ENCODE measurements around the gene MBNL1.

MBNL1 gene

DNA sequence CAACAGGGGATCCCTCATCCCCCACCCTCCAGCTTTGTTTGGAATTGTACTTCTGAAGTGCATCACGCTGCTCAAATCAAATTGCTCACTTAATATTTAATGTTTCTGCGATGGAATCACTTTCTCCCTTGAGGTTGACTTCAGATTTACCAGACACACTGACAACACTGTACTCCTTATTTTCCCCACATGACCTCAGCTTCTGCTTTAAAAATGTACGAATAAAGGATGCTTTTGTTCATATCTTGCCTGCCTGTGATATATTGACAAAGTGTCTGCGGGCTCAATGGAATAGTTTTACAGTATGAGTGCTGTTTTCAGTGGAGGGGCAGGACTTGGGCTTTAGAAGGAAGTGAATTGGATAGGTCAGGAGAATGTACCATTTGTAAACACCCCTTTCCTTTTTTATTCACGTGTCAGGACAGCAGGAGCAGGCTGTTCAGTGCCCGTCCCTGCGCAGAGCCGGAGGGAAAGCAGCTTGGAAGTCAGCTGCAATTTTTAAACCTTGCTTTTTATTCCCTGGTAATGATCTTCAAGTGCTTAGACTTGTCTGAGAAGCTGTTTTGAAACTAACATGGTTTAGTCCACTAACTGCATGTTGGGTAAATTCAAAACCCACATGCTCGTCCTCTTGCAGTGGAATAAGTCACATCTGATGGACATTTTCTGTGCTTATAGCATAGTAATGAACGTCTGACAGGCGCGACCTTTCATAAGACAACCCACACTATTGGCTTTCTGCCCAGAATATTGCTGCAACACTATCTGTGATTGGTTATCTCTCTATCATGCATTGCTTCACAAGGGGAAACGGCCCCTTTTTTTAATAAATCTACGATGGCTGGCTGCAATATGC, 29.9 kb downstream of the MBNL1 start:
- DNase-seq (ENCODE audit: low read depth), result peak; percentile 22

DNA sequence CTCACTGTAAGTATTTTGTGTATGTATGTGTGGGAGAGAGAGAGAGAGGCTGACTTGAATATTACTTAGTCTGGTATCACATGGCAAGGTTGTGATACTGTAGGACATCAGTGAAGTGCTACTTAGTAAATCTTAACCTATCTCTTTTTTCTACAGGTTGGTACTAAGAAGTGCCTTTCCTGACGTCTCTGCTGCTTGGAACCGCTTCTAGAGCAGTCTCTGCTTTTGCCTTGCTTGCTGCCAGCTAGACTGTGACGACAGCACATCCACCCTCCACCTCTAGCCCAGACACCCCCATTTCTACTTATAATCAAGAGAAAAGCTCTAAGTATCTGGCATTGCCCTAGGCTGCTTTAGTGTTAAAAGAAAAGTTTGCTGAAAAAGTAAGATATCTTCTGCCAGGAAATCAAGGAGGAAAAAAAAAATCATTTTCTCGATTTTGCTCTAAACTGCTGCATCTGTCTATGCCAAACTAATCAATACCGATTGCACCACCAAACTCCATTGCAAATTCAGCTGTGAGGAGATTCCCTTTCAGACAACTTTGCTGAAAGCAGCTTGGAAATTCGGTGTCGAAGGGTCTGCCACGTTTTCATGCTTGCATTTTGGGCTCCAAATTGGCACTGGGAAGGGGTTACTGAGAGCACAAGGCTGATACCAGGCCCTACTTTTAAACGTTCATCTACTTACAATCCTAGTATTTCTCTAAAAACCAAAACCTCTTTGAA, 30.7 kb downstream of the MBNL1 start:
- no peak for DNase-seq (ENCODE audit: low read depth)

DNA sequence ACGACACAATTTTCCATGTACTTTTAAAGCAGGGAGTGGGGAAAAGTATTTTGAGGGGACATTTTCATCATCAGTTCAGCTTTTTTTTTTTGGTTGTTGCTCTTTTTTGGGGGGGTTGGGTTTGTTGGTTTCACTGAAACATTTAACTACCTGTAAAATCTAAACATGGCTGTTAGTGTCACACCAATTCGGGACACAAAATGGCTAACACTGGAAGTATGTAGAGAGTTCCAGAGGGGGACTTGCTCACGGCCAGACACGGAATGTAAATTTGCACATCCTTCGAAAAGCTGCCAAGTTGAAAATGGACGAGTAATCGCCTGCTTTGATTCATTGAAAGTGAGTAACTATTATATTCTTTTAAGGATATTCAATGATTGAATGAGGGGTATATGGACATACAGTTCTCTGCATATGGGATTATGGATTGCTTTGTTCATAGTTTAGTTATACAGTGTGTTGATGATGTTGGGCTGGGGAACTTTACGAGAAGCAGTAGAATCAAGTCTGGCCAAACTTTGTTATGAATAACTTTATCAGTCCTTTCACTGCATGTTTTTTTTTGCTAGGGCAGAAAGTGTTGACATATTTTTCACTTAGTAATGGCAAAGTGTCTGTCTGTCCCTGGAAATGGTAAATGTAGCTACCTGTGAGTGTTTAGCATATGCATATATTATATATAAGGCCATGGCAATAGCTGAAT, 31.5 kb downstream of the MBNL1 start:
- no peak for DNase-seq (ENCODE audit: low read depth)

DNA sequence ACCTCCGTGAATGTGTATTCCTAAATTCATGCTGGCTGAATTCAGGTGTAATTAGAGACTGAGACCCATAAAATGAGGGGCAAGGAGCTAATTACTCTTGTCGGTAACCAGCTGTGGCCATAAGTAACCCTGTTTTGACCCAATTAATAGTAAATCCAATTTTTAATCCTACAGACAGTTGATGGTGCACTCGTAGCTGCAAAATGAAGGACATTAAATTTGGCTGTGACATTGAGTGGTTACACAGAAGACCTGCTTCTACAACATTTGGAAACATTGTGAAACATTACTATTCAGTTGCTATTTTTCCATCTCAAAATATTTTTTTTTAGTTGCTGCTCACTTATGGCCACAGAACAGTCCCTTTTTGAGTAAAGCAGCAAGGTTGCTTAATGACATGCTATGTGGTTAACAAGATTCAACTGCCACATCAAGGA, 33.0 kb downstream of the MBNL1 start:
- DNase-seq (ENCODE audit: low read depth), result no peak

DNA sequence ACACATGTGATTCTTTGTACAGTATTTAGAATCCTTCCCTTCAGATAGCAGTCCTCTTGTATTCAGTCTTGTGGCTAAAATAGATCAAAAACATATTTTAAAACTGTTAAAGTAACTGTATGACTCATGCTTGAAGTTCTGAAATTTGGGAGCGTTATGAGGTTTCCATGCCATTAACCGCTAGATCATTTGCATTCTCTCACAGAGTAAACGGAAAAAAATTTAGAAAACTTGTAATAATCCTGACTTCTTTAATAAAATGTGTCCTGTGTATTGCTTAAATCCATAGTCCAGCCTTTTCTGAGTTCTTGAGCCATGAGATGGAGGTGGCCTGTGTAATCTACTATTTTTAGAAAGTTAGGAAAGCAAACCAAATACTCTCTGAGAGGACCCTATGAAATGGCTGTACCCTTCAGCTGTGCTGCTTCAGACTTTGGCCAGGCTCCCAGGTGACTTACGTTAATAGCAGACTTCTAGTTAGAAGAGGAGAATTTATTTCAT, 33.8 kb downstream of the MBNL1 start:
- no peak for DNase-seq (ENCODE audit: low read depth)

DNA sequence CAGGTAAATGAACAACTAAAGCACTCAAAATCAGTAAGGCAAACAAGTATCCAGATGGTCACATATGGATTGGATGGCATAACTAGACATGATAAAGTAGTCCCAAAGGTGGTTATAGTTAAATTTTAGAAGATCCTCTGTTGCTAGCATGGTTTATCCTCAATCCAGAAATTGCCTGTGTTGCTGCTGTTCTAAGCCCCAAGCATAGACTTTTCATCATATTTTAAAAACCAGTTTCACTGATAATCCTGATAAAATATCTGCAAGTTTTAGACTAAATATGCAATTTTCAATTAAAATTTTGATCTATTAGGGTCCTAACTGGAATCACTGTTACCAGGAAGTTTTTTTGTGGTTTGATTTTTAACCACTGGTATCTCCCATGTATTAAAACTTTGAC, 35.4 kb downstream of the MBNL1 start:
- no peak for DNase-seq (ENCODE audit: low read depth)

DNA sequence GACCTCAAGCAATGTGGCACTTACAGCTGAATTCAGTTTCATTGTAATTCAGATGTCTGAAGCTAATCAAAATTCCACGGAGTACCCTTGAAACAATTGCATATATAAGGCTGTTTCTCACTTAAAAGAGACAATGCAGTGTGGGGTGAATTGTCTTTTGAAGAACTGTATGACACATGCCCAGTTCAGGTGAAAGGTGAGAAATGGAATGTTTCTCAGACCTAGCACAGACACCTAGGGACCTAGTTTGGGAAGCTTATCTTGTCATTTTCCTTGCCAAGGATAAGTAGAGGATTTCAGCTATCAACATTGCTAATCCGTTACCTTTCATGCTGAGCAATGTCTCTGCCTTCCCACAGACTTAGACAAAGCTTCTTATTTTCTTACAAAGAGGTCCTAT, 36.3 kb downstream of the MBNL1 start:
- no peak for DNase-seq (ENCODE audit: low read depth)

DNA sequence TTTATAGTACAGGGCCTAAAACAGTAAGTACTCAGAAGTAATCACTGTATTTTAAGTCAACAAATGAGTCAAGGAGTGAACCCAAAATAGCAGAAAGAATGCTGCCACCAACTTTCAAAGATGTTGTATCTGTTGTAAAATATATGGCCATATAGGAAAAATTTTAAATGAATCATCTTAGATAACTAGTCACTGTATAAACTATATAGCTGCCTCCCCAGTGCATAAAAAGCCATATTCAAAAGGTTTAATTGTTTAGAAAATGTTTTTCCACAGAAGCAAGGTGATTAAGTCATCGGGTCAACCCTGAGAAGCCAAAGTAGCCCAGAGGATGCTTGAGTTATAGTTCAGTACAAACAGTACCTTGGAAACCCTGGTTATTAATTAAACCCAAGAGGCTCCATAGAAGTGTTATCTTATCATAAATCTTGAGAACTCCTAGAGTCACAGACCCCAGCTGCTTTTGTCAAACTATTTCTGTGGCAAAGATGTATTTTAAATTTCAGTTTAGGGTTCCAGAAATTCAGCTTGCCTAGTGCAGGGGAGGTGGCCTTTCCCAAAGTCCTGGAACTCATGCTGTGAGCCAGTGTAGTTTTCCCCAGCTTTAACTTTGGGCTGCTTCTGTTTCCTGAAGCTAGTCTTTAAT, 39.2 kb downstream of the MBNL1 start:
- DNase-seq (ENCODE audit: low read depth), result no peak

DNA sequence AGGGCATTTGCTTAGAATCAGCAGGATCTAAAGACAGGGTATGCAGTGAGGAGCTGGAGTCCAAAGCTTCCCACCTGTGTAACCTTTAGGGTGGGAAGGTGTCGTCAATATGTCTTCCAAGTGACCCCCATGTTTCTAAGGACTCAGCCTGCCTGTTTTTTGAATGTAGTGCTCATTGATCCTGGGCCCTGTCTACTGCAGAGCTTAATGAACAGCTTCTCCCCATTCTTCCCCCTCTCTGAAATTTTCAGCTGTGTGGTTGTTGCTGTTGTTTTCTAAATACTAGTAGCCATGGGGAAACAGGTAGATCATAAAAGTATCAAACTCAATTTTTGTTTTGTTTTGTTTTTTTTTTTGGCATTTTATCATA, 39.7 kb downstream of the MBNL1 start:
- no peak for DNase-seq (ENCODE audit: low read depth)

DNA sequence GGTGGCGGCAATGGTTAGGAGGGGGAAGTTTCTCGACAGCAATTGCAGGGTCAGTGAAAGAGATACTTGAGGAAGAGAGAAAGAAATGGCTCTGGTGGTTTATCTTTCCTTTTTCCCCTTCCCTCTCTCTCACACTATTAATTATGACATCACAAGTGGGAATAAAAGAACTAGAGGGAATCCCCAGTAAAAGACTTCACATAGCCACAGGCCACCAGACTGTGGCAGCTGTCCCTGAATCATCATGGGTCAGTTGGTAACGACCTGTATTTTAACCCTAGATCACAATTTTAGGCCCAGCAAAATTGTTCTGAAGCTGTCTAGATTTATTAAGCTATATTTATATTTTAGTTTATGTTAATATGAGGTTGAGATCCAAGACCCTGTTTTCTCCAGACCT, 40.3 kb downstream of the MBNL1 start:
- DNase-seq (ENCODE audit: low read depth), result no peak

DNA sequence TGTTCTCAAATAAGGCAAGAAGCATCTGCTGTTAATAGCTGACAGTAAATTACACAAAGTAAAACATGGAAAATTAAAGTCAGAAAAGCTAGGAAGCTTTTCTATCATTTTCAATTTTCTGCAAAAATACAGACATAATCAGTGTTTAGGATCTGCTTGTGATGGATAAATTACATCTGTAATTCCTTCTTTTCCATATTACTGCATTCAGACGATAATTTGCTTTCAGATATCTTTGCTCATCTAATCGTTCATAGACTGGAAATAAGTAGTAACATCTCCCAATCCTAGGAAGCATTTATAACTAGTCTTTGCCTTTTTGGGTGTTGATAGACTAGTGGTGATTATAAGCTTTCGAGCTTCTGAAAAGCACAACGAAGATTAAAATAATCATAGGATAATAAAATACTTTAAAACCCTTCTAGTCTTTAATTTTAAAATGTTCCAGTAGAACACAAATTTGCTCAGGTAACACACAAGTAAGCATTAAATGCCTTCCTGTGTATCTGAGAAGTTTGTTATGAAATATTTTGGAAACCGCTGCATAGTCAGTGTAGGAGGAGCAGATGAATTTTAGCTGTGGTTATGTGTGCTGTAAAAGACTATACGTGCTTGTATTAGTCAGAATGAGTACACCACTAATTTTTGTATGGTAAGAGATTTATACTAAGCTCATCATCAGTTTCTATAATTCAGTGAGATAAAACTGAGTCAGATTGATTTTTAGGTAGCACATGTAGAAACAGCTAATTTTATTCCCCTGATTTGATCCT, 41.0 kb downstream of the MBNL1 start:
- DNase-seq (ENCODE audit: low read depth), result no peak

DNA sequence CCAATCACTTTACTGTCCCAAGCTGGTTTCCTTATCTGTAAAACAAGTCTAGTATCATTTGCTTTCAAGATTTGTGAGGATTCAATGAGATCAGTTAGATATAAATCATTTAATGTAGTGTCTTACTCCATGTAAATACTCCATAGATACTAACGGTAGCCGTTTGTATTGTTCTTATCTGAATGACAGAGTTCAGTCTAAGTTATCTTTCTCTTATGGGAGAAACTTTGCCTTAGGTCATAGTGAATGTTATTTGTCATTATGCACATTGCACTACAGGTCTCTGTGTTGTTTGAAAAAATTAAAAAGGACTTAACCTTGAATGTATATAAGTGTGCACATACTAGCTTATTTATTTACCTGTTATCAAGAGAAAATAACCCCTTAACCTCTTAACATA, 44.7 kb downstream of the MBNL1 start:
- DNase-seq (ENCODE audit: low read depth), result no peak

DNA sequence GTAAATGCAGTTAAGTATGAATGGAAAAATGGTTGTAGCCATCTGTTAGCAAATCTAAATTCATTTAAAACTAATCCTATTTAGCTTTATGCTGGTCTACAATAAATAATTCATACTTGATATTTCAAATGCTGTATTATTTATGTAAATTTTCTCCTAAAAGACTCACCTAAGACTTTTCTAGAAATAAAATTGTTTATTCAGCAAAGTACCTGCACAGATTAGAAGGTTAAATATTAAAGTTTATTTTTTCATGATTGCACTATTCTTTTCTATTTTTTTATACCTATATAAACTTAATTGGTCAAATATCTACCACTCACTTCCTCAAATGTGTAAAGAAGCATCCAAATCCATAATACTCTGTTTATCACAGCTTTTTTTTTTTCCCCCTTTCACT, 45.2 kb downstream of the MBNL1 start:
- DNase-seq (ENCODE audit: low read depth), result no peak

DNA sequence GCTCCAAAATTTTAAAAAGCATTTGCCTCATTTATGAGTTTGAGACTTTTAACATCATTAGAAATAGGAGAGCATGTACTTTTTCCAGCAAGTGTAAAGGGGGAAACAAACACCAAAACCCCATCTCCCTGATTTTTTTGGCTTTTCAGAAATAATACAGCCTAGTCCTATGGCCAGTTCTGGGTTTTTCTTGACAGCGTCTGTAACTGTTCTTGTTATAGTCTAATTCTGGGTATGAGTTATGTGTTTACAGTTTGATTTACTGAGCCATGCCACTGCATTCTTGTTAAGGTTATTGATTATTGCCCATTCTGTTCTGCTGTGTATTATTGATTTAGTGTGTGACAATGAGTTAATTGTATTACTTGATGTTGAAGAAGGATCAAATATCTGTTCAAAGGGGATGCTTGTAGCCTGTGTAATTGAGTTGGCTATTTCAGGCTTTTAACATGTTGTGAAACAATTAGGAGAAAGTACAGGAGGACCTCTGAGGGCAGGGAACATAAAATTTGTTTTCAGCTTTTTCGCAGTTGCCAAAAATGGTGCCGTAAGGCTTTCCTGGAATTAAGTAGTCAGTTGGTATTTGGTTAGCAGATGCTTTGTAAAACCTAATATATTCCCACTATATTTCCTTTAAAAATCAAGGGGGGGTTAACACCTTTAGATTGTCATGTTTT, 46.1 kb downstream of the MBNL1 start:
- DNase-seq (ENCODE audit: low read depth), result no peak

DNA sequence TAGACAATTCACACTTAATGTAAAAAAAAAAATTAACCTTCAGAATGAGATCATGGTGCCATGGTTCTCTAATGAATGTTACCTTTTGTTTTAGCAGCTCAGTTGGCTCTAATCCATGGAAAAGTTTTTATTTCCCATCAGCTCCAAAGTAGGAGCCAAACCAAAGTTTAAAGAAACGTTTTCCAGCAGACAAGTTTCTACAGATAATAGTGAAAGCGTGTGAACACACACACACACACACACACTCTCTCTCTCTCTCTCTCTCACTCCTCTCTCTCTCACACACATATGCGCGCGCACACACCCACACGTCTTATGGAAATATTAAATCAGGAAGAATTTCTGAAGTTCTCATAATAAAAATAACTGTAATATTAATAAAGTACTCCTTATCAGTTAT, 46.9 kb downstream of the MBNL1 start:
- DNase-seq (ENCODE audit: low read depth), result no peak

DNA sequence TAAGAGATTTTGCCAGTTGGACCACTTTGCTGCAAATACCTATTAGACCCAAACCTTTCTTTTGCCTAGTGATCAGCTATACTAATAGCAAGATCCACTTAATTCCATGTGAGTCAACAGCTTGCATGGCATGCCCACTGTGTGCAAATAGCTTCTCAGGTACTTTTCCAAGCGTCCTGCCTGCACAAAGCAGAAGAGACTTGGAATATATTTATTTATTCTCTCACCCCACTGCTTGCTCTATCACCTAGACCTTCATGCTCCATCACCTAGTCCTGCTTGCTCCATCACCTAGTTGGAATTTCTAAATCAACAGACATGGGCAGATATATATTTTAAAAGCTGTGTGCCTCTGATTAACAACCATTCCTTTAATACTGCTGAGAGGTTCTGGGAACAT, 47.6 kb downstream of the MBNL1 start:
- no peak for DNase-seq (ENCODE audit: low read depth)

DNA sequence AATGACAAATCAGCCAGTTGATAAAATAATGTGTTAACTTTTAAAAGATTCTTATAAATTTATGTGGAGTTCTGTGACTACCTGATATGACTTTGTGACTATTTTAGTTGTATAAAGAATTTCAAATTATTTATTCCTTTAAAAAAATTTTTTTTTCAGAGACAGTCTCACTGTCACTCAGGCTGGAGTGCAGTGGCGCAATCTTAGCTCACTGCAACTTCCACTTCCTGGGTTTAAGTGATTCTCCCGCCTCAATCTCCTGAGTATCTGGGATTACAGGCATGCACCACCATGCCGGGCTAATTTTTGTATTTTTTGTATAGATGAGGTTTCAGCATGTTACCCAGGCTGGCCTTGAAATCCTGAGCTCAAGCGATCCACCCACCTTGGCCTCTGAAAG, 48.5 kb downstream of the MBNL1 start:
- DNase-seq (ENCODE audit: low read depth), result no peak

DNA sequence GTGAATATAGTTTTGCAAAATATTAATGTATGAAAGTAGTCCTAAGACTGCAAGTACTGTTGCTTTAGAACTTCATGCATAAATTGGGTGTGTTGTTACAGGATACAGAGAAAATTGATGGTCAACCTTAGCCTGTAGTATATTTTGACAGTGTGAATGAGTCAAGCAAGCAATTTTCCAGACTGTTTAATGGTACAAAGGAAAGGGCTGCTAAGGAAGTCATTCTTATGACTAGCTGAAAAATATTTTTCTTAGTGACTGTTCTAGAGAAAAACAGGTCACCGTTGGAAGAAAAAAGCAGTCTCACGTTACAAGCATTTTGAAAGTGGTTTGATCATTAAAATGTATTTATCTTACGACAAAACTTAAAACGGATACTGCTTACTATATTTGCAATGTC, 49.2 kb downstream of the MBNL1 start:
- no peak for DNase-seq (ENCODE audit: low read depth)

DNA sequence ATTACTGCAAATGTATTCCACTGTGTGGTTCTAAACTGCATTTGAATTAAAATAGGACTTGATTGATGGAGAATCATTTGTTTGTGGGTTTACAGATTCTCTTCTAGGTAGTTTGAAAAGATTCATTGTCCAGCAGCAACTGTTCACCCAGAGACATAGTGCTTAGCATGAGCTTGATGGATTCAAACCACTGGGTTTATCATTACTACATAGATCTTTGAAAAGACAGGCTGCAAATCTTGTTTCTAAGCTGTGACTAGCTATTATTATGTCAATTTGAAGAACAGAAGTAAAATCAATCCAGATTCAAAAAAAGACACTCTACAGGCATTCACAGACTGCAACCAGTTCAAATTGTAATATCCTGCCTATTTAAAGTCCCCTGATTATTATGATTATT, 49.8 kb downstream of the MBNL1 start:
- DNase-seq (ENCODE audit: low read depth), result no peak

DNA sequence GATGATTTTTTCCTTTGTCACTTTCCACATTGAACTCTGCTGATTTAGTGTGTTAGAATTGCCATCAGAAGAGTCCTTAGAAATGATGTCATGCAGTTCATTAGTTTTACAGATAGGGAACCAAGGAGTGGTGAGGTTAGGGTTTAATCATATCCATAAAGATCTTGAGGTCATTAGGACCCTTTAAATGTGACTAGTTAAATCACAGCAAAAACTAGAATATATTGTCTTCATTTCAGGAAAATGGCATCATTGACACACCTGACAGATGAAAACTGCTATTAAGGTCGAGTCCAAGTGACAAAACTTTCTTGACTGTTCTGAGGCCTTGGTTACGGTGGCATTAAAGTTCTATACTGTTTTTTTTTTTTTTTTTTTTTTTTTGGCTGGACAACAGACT, 50.5 kb downstream of the MBNL1 start:
- no peak for DNase-seq (ENCODE audit: low read depth)

Measured in stimulated activated CD8-positive, alpha-beta memory T cell treated with anti-CD3 and anti-CD28 coated beads, Interleukin-12 subunit alpha, Interleukin-12 subunit beta, amount 100 ng/mL, for 1 hour (primary cell).